Panc1 (cell line): ENCODE measurements around the gene TMEM167A. TPM values are rescaled to one million over a fixed set of nuclear protein-coding genes. Genes with fewer than 3 reads are reported as not detected.
A peak's percentile ranks its signal among the peaks of the same experiment; 100 is the strongest.

Experiments
- ATAC-seq: fragments of 200-7000 bp; cut with Tn5 transposase; 2 replicates; pipeline ENCODE4 v1.9.1; 2020; ENCODE audit warnings: mild to moderate bottlenecking, moderate library complexity
- BruUV-seq: library from RNA; stranded (reverse); fragments of 400-500 nt; replicated peaks from 2 replicates; lab custom pipeline; 2021; lab: Mats Ljungman, UMichigan
- CTCF ChIA-PET: fragments of 300-600 bp; sonication (Branson Sonifier 250); formaldehyde crosslinking; loops from one replicate; lab custom pipeline; 2022; ENCODE audit warnings: antibody characterized with exemption; lab: Charles Lee
- POLR2A ChIA-PET: fragments of 300-600 bp; sonication (Branson Sonifier 250); formaldehyde crosslinking; loops from one replicate; lab custom pipeline; 2022; ENCODE audit warnings: antibody characterized with exemption; lab: Charles Lee
- DNase-seq: peaks from one replicate; pipeline ENCODE4 v3.0.0-alpha.2; 2010; ENCODE audit warnings: low read depth, low spot score
- H3K27ac ChIP-seq: 2 replicates; pipeline ENCODE4 v1.5.1; 2011; ENCODE audit warnings: mild to moderate bottlenecking, low read length, inconsistent platforms
- H3K27me3 ChIP-seq: fragments of 200-500 bp; sonication (Bioruptor generic); 2 replicates; pipeline ENCODE4 v1.6.0; 2014; ENCODE audit warnings: low read length, inconsistent platforms; ENCODE audit not compliant: control insufficient read depth, insufficient read depth
- H3K36me3 ChIP-seq: fragments of 200-500 bp; sonication (Bioruptor generic); 2 replicates; pipeline ENCODE4 v1.5.1; 2014; ENCODE audit warnings: inconsistent platforms, mild to moderate bottlenecking, low read length, moderate library complexity; ENCODE audit not compliant: control insufficient read depth, insufficient read depth
- H3K4me1 ChIP-seq: 2 replicates; pipeline ENCODE4 v1.5.1; 2011; ENCODE audit warnings: inconsistent platforms, mild to moderate bottlenecking, low read length, moderate library complexity; ENCODE audit not compliant: control insufficient read depth, insufficient read depth
- H3K4me3 ChIP-seq, 2 experiments: 2 replicates each; pipeline ENCODE4 v1.5.1; 2011 to 2012; ENCODE audit warnings: low read depth in 2 of 2, low read length in 2 of 2, mild to moderate bottlenecking in 2 of 2, inconsistent platforms in 1 of 2, moderate library complexity in 1 of 2
- H3K9me3 ChIP-seq: fragments of 200-500 bp; sonication (Bioruptor generic); 2 replicates; pipeline ENCODE4 v1.5.1; 2014; ENCODE audit warnings: low read depth, mild to moderate bottlenecking, inconsistent platforms, low read length, moderate library complexity; ENCODE audit not compliant: control insufficient read depth, insufficient read depth
- POLR2AphosphoS5 ChIP-seq: IDR thresholded peaks from 2 replicates; pipeline ENCODE4 v1.6.1; 2012; ENCODE audit warnings: mild to moderate bottlenecking, low read depth, low read length, moderate library complexity
- SIN3A ChIP-seq: IDR thresholded peaks from 2 replicates; pipeline ENCODE4 v1.6.1; 2012; ENCODE audit warnings: low read depth, mild to moderate bottlenecking, low read length, moderate library complexity, borderline replicate concordance; ENCODE audit not compliant: insufficient read depth
- TCF7L2 ChIP-seq: IDR thresholded peaks from 2 replicates; pipeline ENCODE4 v1.6.1; 2011; ENCODE audit warnings: mild to moderate bottlenecking, low read depth, low read length, inconsistent platforms
- in situ Hi-C: cut with HindIII; loops from 2 replicates; pipeline ENCODE4 v1.10.0; 2016; ENCODE audit warnings: low sequenced_read_pairs, low pct_unique_long_range_greater_than_20kb
- intact Hi-C: fragments of 100-400 bp; cut with micrococcal nuclease; formaldehyde crosslinking; loops from one replicate; pipeline ENCODE4 v1.10.0; 2022; ENCODE audit not compliant: unreplicated experiment
- total RNA-seq: library from RNA; stranded (reverse); gene quantifications from one replicate; pipeline ENCODE4 v1.2.1, GENCODE V29; 2021; ENCODE audit not compliant: unreplicated experiment
- TF ChIP-seq, protein P1 (sequence below): fragments of 450-650 bp; IDR thresholded peaks from 2 replicates; pipeline ENCODE4 v1.5.1; 2017; ENCODE audit warnings: mild to moderate bottlenecking
- TF ChIP-seq, protein P2 (sequence below), 2 experiments: IDR thresholded peaks; 2 replicates each; pipeline ENCODE4 v1.6.1; 2011 to 2012; ENCODE audit warnings: low read depth in 2 of 2, control low read depth in 1 of 2, low read length in 1 of 2, mild to moderate bottlenecking in 1 of 2, moderate library complexity in 1 of 2; ENCODE audit not compliant: insufficient read depth in 1 of 2

TMEM167A gene
- total RNA-seq, 1 experiment from 2014 or later = 117 TPM

DNA sequence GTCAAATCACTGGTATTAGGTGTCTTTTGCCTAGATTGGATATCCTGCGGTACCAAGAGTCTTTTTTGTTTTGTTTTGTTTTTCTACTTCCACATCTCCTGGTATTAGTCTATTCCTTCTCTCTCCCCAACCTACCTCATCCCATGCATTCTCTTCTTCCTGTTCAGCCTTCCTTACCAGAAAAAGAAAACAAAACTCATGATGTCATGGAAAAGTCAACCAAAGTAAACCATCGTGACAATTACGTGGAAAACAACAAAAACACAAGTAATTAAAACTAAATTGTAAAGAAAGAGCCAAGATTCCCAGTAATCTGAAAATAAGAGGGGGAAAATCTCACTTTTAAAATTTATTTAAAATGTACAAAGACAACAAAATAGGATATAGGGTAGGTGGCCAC is 38.3 kb downstream of the TMEM167A start:
- DNase-seq = no peak
- CTCF ChIA-PET = interaction anchor here (0.7 kb wide), 1 partner anchor 727 kb away, joined by 6 read pairs; no protein-coding TSS in a partner anchor
- TF ChIP-seq POLR2AphosphoS5 (no peak), SIN3A (no peak)
- TF ChIP-seq, protein P1, sequence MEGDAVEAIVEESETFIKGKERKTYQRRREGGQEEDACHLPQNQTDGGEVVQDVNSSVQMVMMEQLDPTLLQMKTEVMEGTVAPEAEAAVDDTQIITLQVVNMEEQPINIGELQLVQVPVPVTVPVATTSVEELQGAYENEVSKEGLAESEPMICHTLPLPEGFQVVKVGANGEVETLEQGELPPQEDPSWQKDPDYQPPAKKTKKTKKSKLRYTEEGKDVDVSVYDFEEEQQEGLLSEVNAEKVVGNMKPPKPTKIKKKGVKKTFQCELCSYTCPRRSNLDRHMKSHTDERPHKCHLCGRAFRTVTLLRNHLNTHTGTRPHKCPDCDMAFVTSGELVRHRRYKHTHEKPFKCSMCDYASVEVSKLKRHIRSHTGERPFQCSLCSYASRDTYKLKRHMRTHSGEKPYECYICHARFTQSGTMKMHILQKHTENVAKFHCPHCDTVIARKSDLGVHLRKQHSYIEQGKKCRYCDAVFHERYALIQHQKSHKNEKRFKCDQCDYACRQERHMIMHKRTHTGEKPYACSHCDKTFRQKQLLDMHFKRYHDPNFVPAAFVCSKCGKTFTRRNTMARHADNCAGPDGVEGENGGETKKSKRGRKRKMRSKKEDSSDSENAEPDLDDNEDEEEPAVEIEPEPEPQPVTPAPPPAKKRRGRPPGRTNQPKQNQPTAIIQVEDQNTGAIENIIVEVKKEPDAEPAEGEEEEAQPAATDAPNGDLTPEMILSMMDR = no peak
- H3K9me3 ChIP-seq = no peaks in the 10 kb centered on the region
- H3K4me1 ChIP-seq = no peaks in the 10 kb centered on the region
- intact Hi-C loops = no loop called here
- no peak overlapping the region for H3K4me3 ChIP-seq
- no peaks in the 10 kb centered on the region for H3K36me3 ChIP-seq
- no peak for ATAC-seq
- no TSS peak for BruUV-seq
- H3K27ac ChIP-seq = no peak overlapping the region
- in situ Hi-C loops = no loop called here
- POLR2A ChIA-PET = interaction anchor here (0.6 kb wide), 1 partner anchor 370 kb away, joined by 3 read pairs; no protein-coding TSS in a partner anchor
- H3K27me3 ChIP-seq = no peaks in the 10 kb centered on the region

DNA sequence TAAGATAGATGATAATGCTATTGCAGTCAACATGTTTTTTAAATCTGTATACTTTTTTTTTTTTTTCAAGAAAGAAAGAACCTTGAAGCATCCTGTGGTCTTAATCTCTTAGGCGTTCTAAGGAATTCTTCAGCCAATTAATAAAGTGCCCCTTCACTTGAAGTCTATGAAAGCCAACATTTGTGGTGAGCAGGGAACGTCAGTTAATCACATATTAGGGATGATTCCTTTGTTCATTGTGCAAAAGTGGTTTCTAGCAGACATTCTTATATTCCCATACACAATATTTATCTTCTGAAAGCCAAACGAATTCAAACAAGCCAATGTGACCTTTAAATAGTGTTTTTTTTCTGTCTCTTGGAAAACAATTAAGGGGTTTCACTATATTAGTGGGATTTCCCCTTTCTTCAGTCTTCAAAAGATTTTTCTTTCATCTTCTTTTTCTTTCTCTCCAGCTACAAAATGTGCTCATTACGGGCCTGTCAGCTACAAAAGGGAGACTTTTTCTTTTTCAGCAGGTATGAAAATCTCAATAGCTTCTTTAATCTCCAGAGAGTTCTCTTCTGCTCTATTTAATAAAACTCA is 40.1 kb downstream of the TMEM167A start:
- no TSS peak for BruUV-seq
- Histone ChIP-seq H3K36me3 (no peaks in the 10 kb centered on the region), H3K4me3 (no peak overlapping the region), H3K27ac (no peak overlapping the region), H3K27me3 (no peaks in the 10 kb centered on the region), H3K4me1 (no peaks in the 10 kb centered on the region), H3K9me3 (no peaks in the 10 kb centered on the region)
- DNase-seq = no peak
- ChIA-PET POLR2A (no interaction called here), CTCF (no interaction called here)
- intact Hi-C loops (no loop called here), in situ Hi-C loops (no loop called here)
- ATAC-seq = no peak
- TF ChIP-seq TCF7L2 = no peak
- TF ChIP-seq, protein P1 = no peak
- TF ChIP-seq POLR2AphosphoS5 = no peak
- TF ChIP-seq SIN3A = no peak

DNA sequence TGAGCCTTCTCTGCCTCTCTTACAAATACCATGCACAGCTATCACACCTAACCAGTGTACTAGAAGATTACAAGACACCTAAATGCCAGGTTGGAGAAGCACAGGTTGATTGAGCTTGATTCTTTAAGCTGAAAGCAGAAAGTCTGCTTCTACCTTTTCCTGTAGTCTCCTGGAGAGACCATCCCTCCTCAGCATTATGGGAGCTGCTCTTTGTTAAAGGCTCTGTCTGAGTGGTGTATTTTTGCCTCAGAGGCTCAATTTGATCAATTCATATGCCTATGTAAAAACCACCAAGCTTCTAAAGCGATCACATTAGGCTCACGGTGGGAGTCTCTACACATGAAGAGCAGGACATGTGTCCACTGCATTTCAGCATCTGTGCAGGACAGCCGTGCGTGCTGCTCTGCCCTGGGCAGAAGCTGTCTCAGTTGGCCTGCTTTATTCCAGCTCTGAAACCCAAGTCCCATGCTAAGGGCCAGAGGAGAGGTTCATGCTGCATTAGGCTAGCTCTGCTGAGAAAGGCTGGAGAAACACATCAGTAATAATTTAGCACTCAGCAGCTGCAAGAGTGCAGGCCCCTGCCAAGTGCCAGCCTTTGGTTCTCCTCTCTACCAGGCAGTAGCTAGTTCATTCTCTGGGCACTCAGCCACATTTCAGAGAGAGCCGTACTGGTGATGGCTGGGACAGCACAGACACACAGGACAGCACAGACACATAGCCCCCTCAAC is 41.7 kb downstream of the TMEM167A start:
- in situ Hi-C loops (no loop called here), intact Hi-C loops (no loop called here)
- TF ChIP-seq, protein P1 = no peak
- TF ChIP-seq TCF7L2 = no peak
- TF ChIP-seq POLR2AphosphoS5 = no peak
- no peak for TF ChIP-seq SIN3A
- TF ChIP-seq, protein P2, sequence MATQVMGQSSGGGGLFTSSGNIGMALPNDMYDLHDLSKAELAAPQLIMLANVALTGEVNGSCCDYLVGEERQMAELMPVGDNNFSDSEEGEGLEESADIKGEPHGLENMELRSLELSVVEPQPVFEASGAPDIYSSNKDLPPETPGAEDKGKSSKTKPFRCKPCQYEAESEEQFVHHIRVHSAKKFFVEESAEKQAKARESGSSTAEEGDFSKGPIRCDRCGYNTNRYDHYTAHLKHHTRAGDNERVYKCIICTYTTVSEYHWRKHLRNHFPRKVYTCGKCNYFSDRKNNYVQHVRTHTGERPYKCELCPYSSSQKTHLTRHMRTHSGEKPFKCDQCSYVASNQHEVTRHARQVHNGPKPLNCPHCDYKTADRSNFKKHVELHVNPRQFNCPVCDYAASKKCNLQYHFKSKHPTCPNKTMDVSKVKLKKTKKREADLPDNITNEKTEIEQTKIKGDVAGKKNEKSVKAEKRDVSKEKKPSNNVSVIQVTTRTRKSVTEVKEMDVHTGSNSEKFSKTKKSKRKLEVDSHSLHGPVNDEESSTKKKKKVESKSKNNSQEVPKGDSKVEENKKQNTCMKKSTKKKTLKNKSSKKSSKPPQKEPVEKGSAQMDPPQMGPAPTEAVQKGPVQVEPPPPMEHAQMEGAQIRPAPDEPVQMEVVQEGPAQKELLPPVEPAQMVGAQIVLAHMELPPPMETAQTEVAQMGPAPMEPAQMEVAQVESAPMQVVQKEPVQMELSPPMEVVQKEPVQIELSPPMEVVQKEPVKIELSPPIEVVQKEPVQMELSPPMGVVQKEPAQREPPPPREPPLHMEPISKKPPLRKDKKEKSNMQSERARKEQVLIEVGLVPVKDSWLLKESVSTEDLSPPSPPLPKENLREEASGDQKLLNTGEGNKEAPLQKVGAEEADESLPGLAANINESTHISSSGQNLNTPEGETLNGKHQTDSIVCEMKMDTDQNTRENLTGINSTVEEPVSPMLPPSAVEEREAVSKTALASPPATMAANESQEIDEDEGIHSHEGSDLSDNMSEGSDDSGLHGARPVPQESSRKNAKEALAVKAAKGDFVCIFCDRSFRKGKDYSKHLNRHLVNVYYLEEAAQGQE (IDR thresholded peaks at IDR 0.05; ENCODE audit: insufficient read depth in 1 of 2, low read depth in 2 of 2, low read length in 1 of 2) = no peak
- BruUV-seq = no TSS peak
- no peaks in the 10 kb centered on the region for H3K9me3 ChIP-seq
- H3K27me3 ChIP-seq = no peaks in the 10 kb centered on the region
- ATAC-seq (peak; percentile 26; the same call in 1 of the 2 replicates), DNase-seq (no peak)
- no peak overlapping the region for H3K4me3 ChIP-seq
- ChIA-PET POLR2A (no interaction called here), CTCF (interaction anchor here (1.1 kb wide), 1 partner anchor 14 kb away, joined by 3 read pairs; no protein-coding TSS in a partner anchor)
- H3K36me3 ChIP-seq = no peaks in the 10 kb centered on the region
- H3K27ac ChIP-seq = no peak overlapping the region
- H3K4me1 ChIP-seq = no peaks in the 10 kb centered on the region
